Measurements from ENCODE around the gene CEP104. TPM values are rescaled to one million over a fixed set of nuclear protein-coding genes. Genes with fewer than 3 reads are reported as not detected.

CEP104 gene
- total and polyA plus RNA-seq, 2 donors (not counting 1 experiment from before 2014, with no cell fraction given): 27.7 to 71.8 TPM

DNA sequence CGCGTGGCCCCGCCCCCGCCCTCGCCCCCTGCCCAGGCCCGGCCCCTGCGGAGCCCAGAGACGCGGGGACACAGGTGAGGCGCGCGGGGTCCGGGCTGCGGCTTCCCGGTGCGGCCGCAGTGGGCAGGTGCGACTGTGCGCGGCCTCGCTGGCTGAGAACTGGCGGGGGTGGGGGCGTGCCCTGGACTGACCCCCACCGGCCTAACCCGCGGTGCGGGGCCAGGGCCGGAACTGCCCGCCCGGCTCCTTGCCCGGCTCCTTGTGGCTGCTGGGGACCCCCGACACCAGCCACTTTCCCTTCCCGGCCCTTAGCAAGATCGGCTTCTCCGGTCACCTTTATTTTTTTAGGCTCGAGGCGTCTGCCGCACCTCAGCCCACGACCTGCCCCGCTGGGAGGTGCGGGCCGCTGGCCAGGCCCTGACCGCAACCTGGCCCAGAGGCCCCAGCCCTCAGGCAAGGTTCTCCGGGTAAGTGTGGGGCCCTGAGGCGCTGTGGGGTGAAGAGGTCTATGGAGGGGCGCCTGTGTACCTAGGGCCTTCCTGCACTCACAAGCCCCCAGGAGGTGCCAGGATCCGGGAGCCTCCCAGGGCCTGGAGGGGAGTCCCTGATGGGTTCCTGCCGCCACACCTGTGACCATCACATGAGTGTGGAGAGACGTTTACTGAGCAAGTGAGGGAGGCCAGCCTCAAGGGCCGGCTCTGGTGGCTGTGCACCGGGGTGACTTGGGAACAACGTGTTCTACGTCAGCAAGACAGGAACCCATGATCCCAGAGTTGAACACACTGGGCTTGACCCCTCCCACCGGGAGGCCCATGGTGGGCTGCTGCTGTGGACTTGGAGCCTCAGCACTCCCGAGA, 84.1 kb downstream of the CEP104 start, which contains the start of gene SMIM1:
Gene SMIM1 (plus strand): TSS at position 35 of the 857 bp plus-strand sequence. CDS start 2,625 bp downstream, outside the sequence.
- no peak for DNase-seq
- CTCF ChIA-PET: no interaction called here

More for the DNA sequence above, 84.1 kb downstream of the CEP104 start, which contains the start of gene SMIM1:
- H3K79me2 ChIP-seq (ENCODE audit: control insufficient read depth, insufficient read depth, low read length): no peaks in the 10 kb centered on the region
- TF ChIP-seq, protein P1, sequence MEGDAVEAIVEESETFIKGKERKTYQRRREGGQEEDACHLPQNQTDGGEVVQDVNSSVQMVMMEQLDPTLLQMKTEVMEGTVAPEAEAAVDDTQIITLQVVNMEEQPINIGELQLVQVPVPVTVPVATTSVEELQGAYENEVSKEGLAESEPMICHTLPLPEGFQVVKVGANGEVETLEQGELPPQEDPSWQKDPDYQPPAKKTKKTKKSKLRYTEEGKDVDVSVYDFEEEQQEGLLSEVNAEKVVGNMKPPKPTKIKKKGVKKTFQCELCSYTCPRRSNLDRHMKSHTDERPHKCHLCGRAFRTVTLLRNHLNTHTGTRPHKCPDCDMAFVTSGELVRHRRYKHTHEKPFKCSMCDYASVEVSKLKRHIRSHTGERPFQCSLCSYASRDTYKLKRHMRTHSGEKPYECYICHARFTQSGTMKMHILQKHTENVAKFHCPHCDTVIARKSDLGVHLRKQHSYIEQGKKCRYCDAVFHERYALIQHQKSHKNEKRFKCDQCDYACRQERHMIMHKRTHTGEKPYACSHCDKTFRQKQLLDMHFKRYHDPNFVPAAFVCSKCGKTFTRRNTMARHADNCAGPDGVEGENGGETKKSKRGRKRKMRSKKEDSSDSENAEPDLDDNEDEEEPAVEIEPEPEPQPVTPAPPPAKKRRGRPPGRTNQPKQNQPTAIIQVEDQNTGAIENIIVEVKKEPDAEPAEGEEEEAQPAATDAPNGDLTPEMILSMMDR (IDR thresholded peaks at IDR 0.05): no peak
- TF ChIP-seq EZH2 (IDR thresholded peaks at IDR 0.05; ENCODE audit: borderline replicate concordance, insufficient read depth, low read depth, low read length, poor library complexity, severe bottlenecking): no peak
- intact Hi-C loops (cut with micrococcal nuclease): loop anchor here (1.0 to 2.0 kb wide), 5 partner anchors 23 to 242 kb away; partner anchors contain the start of genes CEP104, DFFB and LRRC47
- 11% methylated on average over 54 of the region's 55 CpGs for WGBS (ENCODE audit: insufficient coverage)
- peak within 1 kb of the TSS; percentile 85 for H2AFZ ChIP-seq (ENCODE audit: insufficient read depth, low read depth, low read length, poor library complexity, severe bottlenecking)
- peak within 1 kb of the TSS; percentile 97 for H3K4me2 ChIP-seq (replicated peaks; ENCODE audit: low read depth, low read length, poor library complexity, severe bottlenecking)
- POLR2A ChIA-PET: interaction anchor here (1.4 kb wide), 1 partner anchor 23 kb away, joined by 5 read pairs; the partner anchor contains the start of gene LRRC47
- H3K9me3 Mint-ChIP-seq (ENCODE audit: insufficient read depth): no peaks in the 10 kb centered on the region
- no peak for ATAC-seq (ENCODE audit: low read depth)
- H3K27me3 Mint-ChIP-seq: no peaks in the 10 kb centered on the region
- H3K4me1 ChIP-seq (ENCODE audit: control insufficient read depth in 2 of 2, insufficient read depth in 2 of 2, low read length in 2 of 2): peaks cover 19 to 33% of the 10 kb centered on the region in 2 donors
- H3K4me1 Mint-ChIP-seq: peaks cover 23% of the 10 kb centered on the region
- no peaks in the 10 kb centered on the region for H3K27me3 ChIP-seq (replicated peaks in 1 of 4; ENCODE audit: control extremely low read depth in 1 of 4, control insufficient read depth in 3 of 4, insufficient read depth in 4 of 4, low read length in 3 of 4)
- H3K27ac Mint-ChIP-seq: peak within 1 kb of the TSS; percentile 56
- peak within 1 kb of the TSS; percentile 84 for H3K4me3 Mint-ChIP-seq
- no peaks in the 10 kb centered on the region for H3K36me3 ChIP-seq (replicated peaks in 1 of 2; ENCODE audit: control extremely low read depth in 1 of 2, control insufficient read depth in 1 of 2, extremely low read depth in 1 of 2, insufficient read depth in 2 of 2, low read length in 1 of 2)
- peak within 1 kb of the TSS in 4 of 5 experiments; percentile 53 to 75 (median 68) for H3K4me3 ChIP-seq (ENCODE audit: control extremely low read depth in 1 of 5, extremely low read depth in 1 of 5, insufficient read depth in 1 of 5, low read depth in 2 of 5, low read length in 4 of 5)
- peak within 1 kb of the TSS; percentile 33 to 55 for H3K27ac ChIP-seq (ENCODE audit: low read length in 2 of 2)
- H3K9me3 ChIP-seq (ENCODE audit: control extremely low read depth in 1 of 3, control insufficient read depth in 2 of 3, insufficient read depth in 1 of 3, low read length in 2 of 3): no peaks in the 10 kb centered on the region
- H4K20me1 ChIP-seq (ENCODE audit: control insufficient read depth, insufficient read depth, low read length, poor library complexity, severe bottlenecking): no peaks in the 10 kb centered on the region
- H3K9ac ChIP-seq (ENCODE audit: low read length): peak within 1 kb of the TSS; percentile 74
